ENCODE data around the gene CTBP2. TPM values are rescaled to one million over a fixed set of nuclear protein-coding genes. Genes with fewer than 3 reads are reported as not detected.

Gene CTBP2
- total RNA-seq, 2 experiments from 2014 or later = 0.17 TPM; not detected in 1

DNA sequence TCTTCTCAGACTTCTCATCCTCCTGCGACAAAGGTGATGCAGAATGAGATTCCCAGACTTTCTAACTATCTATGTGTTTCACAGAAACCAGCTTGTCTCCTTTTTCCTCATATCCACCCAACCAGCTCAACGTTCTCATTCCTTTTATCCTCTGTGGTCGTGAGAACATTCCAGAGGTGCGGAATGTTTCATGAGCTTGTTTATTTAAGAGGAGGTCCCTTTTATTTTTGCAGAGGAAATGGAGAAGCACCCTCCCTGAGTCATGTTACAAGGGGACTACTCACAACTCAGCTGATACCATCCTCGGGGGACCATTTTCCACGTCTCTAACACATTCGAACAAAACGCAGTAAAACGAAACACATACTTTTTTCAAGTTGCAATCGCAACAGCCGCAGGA lies 125.2 kb downstream of the CTBP2 start:
- Histone ChIP-seq H3K4me3 (ENCODE audit: low read length) (no peak overlapping the region), H3K36me3 (ENCODE audit: insufficient read depth, low read length) (no peaks in the 10 kb centered on the region), H3K27me3 (ENCODE audit: control insufficient read depth in 1 of 2, insufficient read depth in 2 of 2, low read length in 2 of 2) (peaks cover 0 to 2% of the 10 kb centered on the region in 2 experiments), H3K9me3 (ENCODE audit: control insufficient read depth in 1 of 2, insufficient read depth in 1 of 2, low read length in 2 of 2) (no peaks in the 10 kb centered on the region), H3K27ac (ENCODE audit: low read depth in 1 of 2, low read length in 2 of 2) (no peak overlapping the region), H3K4me1 (ENCODE audit: insufficient read depth, low read length) (no peaks in the 10 kb centered on the region)
- no peak overlapping the region for H3K4me3 Mint-ChIP-seq
- intact Hi-C loops (cut with DNase I, micrococcal nuclease) = no loop called here
- H3K4me1 Mint-ChIP-seq (ENCODE audit: low read depth) = no peaks in the 10 kb centered on the region
- peaks cover 3% of the 10 kb centered on the region for H3K27me3 Mint-ChIP-seq
- POLR2A ChIA-PET = no interaction called here
- TF ChIP-seq, protein P1, sequence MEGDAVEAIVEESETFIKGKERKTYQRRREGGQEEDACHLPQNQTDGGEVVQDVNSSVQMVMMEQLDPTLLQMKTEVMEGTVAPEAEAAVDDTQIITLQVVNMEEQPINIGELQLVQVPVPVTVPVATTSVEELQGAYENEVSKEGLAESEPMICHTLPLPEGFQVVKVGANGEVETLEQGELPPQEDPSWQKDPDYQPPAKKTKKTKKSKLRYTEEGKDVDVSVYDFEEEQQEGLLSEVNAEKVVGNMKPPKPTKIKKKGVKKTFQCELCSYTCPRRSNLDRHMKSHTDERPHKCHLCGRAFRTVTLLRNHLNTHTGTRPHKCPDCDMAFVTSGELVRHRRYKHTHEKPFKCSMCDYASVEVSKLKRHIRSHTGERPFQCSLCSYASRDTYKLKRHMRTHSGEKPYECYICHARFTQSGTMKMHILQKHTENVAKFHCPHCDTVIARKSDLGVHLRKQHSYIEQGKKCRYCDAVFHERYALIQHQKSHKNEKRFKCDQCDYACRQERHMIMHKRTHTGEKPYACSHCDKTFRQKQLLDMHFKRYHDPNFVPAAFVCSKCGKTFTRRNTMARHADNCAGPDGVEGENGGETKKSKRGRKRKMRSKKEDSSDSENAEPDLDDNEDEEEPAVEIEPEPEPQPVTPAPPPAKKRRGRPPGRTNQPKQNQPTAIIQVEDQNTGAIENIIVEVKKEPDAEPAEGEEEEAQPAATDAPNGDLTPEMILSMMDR (IDR thresholded peaks at IDR 0.05) = no peak
- ATAC-seq (ENCODE audit: poor library complexity) (no peak), DNase-seq (no peak)
- H3K27ac Mint-ChIP-seq = no peak overlapping the region
- no peaks in the 10 kb centered on the region for H3K9me3 Mint-ChIP-seq
- CTCF ChIA-PET = no interaction called here
- no peaks in the 10 kb centered on the region for H3K36me3 Mint-ChIP-seq (ENCODE audit: low read depth)

GRCh38 chr10:125034675-125035074 lies 125.7 kb downstream of the CTBP2 start:
- ChIA-PET POLR2A (no interaction called here), CTCF (no interaction called here)
- H3K4me1 ChIP-seq (ENCODE audit: insufficient read depth, low read length) = no peaks in the 10 kb centered on the region
- no peak overlapping the region for H3K27ac ChIP-seq (ENCODE audit: low read depth in 1 of 2, low read length in 2 of 2)
- Mint-ChIP-seq H3K9me3 (no peaks in the 10 kb centered on the region), H3K36me3 (ENCODE audit: low read depth) (no peaks in the 10 kb centered on the region), H3K4me3 (no peak overlapping the region), H3K27me3 (peaks cover 3% of the 10 kb centered on the region), H3K27ac (no peak overlapping the region), H3K4me1 (ENCODE audit: low read depth) (no peaks in the 10 kb centered on the region)
- no peaks in the 10 kb centered on the region for H3K36me3 ChIP-seq (ENCODE audit: insufficient read depth, low read length)
- ATAC-seq (ENCODE audit: poor library complexity) = no peak
- H3K9me3 ChIP-seq (ENCODE audit: control insufficient read depth in 1 of 2, insufficient read depth in 1 of 2, low read length in 2 of 2) = no peaks in the 10 kb centered on the region
- H3K27me3 ChIP-seq (ENCODE audit: control insufficient read depth in 1 of 2, insufficient read depth in 2 of 2, low read length in 2 of 2) = peaks cover 0 to 2% of the 10 kb centered on the region in 2 experiments
- no peak overlapping the region for H3K4me3 ChIP-seq (ENCODE audit: low read length)
- TF ChIP-seq, protein P1 (IDR thresholded peaks at IDR 0.05) = no peak
- no peak for DNase-seq
- intact Hi-C loops (cut with DNase I, micrococcal nuclease) = no loop called here

DNA sequence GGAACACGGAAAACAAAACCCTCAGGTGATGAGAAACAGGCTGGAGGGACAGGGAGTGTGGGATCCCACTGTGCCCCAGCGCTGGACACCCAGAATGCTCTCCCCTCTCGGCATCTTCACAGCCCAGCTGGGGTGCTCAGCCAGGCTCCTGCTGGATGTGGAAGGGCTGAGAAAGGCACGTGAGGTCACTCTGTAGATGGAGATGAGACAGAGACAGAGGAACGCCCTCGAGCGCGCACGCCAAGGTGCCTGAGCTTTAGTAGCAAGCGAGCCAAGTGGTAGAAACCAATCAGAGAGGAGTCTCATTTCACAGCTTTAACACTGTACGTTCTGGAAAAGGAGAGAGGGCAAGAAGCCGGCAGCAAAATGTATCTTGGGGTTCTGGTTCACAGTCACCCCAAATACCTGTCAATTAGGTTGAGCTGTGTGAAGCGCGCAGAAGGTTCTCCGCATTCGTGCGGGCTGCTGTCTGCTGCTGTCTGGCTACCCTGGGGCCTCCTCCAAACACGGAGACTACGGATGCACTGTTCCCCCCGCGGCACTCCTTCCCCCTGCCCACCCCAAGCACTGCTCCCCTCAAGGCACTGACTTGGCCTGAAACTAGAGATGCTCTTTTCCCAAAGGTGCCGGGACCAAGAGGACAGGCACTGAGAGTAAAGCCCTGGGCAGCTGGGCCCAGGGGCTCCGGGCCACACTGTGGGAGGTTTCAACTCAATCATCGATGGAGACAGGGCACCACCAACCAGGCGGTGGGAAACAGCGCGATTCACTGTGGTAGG lies 127.0 kb downstream of the CTBP2 start:
- H3K9me3 ChIP-seq (ENCODE audit: control insufficient read depth in 1 of 2, insufficient read depth in 1 of 2, low read length in 2 of 2) = no peaks in the 10 kb centered on the region
- no peak for DNase-seq
- no peak overlapping the region for H3K27ac Mint-ChIP-seq

More for the DNA sequence above, 127.0 kb downstream of the CTBP2 start:
- Mint-ChIP-seq H3K4me3 (no peak overlapping the region), H3K4me1 (ENCODE audit: low read depth) (no peaks in the 10 kb centered on the region), H3K36me3 (ENCODE audit: low read depth) (no peaks in the 10 kb centered on the region), H3K9me3 (no peaks in the 10 kb centered on the region), H3K27me3 (peaks cover 3% of the 10 kb centered on the region)
- intact Hi-C loops (cut with DNase I, micrococcal nuclease) = no loop called here
- POLR2A ChIA-PET = no interaction called here
- CTCF ChIA-PET = no interaction called here
- Histone ChIP-seq H3K36me3 (ENCODE audit: insufficient read depth, low read length) (no peaks in the 10 kb centered on the region), H3K27me3 (ENCODE audit: control insufficient read depth in 1 of 2, insufficient read depth in 2 of 2, low read length in 2 of 2) (peaks cover 0 to 2% of the 10 kb centered on the region in 2 experiments), H3K4me1 (ENCODE audit: insufficient read depth, low read length) (no peaks in the 10 kb centered on the region), H3K27ac (ENCODE audit: low read depth in 1 of 2, low read length in 2 of 2) (no peak overlapping the region), H3K4me3 (ENCODE audit: low read length) (no peak overlapping the region)
- ATAC-seq (ENCODE audit: poor library complexity) = no peak
- TF ChIP-seq, protein P1 (IDR thresholded peaks at IDR 0.05) = no peak

All from CD4-positive, alpha-beta T cell (primary cell).